CD4-positive, alpha-beta T cell treated with Interleukin-17A for 1 hour (primary cell): ENCODE results near the gene OS9.

ENCODE experiments used
- DNase-seq: peaks from one replicate; pipeline ENCODE4 v3.0.0-alpha.2; 2020

Gene OS9

GRCh38 chr12:57767876-57768275 is 73.9 kb downstream of the OS9 start:
- DNase-seq = no peak

DNA sequence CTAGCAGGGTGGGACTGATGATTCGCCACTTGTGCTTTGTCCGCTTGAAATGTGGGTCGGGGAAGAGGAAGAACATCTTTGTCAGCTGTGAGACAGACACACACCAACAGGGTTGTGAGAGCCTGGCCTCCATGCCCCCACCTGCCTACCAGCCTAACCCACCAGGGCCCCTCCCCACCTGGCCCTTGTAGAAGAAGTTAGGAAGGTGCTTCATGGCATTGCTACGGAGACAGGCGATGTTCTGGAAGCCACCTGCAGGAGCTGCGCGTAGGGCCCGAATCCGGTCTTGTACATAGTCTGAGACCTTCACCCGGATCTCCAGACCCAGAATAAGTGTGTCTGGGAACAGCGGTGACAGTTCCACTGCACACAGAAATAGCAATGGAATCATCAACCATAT is 75.7 kb downstream of the OS9 start:
- no peak for DNase-seq

GRCh38 chr12:57770734-57771133 is 76.8 kb downstream of the OS9 start:
- no peak for DNase-seq
